ENCODE results near the gene CCDC70. TPM values are rescaled to one million over a fixed set of nuclear protein-coding genes. Genes with fewer than 3 reads are reported as not detected.
"Not testable (repeated sequence)": the region's sequence is repeated elsewhere in the genome, so short reads cannot be mapped to it uniquely, and the experiment has no call there.

Gene CCDC70
- total RNA-seq, 4 donors from 2014 or later: not detected

DNA sequence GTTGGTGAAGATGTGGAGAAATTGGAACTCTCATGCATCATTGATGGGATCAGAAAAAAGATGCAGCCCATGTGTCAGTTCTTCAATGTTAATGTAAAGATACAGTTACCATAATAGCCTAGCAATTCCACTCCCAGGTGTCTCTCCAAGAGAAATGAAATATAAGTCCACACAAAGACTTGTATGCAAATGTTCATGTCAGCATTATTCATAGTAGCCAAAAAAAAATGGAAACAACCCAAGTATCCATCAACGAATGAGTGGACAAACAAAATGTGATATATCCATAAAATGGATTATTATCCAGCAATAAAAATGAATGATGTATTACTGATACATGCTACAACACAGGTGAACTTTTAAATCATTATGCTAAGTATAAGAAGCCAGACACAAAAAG, 38.7 kb downstream of the CCDC70 start:
- no peaks in the 10 kb centered on the region for H3K4me1 ChIP-seq
- WGBS: 69% methylated on average over 1 of the region's 1 CpG
- no peak for DNase-seq (ENCODE audit: extremely low spot score)
- no peak overlapping the region for H3K27ac ChIP-seq (replicated peaks in 1 of 4)
- no peaks in the 10 kb centered on the region for H3K27me3 ChIP-seq
- H3K9me3 ChIP-seq: no peaks in the 10 kb centered on the region
- intact Hi-C loops (cut with DNase I): no loop called here
- H3K4me3 ChIP-seq: no peak overlapping the region
- no peaks in the 10 kb centered on the region for H3K36me3 ChIP-seq
- TF ChIP-seq EP300 (IDR thresholded peaks at IDR 0.05) (no peak), POLR2AphosphoS5 (IDR thresholded peaks at IDR 0.05) (no peak), POLR2A (IDR thresholded peaks at IDR 0.05; ENCODE audit: low read depth) (no peak)
- TF ChIP-seq, protein P1, sequence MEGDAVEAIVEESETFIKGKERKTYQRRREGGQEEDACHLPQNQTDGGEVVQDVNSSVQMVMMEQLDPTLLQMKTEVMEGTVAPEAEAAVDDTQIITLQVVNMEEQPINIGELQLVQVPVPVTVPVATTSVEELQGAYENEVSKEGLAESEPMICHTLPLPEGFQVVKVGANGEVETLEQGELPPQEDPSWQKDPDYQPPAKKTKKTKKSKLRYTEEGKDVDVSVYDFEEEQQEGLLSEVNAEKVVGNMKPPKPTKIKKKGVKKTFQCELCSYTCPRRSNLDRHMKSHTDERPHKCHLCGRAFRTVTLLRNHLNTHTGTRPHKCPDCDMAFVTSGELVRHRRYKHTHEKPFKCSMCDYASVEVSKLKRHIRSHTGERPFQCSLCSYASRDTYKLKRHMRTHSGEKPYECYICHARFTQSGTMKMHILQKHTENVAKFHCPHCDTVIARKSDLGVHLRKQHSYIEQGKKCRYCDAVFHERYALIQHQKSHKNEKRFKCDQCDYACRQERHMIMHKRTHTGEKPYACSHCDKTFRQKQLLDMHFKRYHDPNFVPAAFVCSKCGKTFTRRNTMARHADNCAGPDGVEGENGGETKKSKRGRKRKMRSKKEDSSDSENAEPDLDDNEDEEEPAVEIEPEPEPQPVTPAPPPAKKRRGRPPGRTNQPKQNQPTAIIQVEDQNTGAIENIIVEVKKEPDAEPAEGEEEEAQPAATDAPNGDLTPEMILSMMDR (IDR thresholded peaks at IDR 0.05): no peak

DNA sequence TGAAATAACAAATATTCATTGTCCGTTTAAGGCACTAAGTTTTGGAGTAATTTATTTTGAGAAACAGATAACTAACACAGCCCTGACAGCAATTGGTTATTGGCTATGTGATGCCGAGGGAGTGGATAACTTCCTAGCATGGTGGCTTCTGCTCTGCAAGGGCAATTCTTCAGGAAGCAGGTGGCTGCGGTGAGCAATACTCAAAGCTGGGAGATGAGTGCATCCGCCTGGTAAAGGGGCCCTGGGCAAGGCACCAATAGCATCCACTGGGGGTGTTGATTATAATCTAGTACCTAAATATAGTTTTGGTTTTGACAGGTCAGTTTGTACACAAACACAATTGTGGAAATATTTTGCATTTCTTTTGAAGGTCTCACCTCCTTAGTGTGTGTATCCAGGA, 41.0 kb downstream of the CCDC70 start:
- TF ChIP-seq POLR2AphosphoS5 (IDR thresholded peaks at IDR 0.05) (no peak), EP300 (IDR thresholded peaks at IDR 0.05) (no peak), POLR2A (IDR thresholded peaks at IDR 0.05; ENCODE audit: low read depth) (no peak)
- TF ChIP-seq, protein P1 (IDR thresholded peaks at IDR 0.05): no peak
- no peaks in the 10 kb centered on the region for H3K27me3 ChIP-seq
- no peaks in the 10 kb centered on the region for H3K9me3 ChIP-seq
- no peak overlapping the region for H3K27ac ChIP-seq (replicated peaks in 1 of 4)
- DNase-seq (ENCODE audit: extremely low spot score): no peak
- 87% methylated on average over 4 of the region's 4 CpGs for WGBS
- H3K4me3 ChIP-seq: no peak overlapping the region
- no peaks in the 10 kb centered on the region for H3K36me3 ChIP-seq
- H3K4me1 ChIP-seq: peaks cover 0 to 3% (median 0%) of the 10 kb centered on the region in 4 donors
- intact Hi-C loops (cut with DNase I): no loop called here

DNA sequence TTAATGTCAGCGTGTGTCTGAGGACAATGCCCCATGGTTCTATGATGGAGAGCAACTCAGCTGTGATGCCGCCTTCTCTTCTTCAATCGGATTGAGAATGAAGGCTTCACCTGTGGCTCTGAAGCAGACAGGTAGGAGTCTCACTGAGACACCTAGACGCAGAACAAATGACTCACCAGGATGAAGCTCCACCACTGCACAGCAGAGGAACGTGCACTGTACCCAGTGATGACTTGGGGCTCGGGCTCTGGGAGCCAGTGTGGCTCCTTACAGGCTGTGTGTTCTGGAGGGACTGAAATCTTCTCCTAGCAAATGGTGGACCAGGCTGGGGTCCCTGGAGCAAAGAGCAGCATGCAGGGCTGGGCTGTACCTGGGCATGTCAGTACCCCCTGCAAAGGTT, 44.0 kb downstream of the CCDC70 start:
- WGBS: 89% methylated on average over 6 of the region's 6 CpGs
- H3K4me1 ChIP-seq: peaks cover 0 to 3% (median 0%) of the 10 kb centered on the region in 4 donors
- H3K9me3 ChIP-seq: no peaks in the 10 kb centered on the region
- no peaks in the 10 kb centered on the region for H3K27me3 ChIP-seq
- intact Hi-C loops (cut with DNase I): no loop called here
- no peaks in the 10 kb centered on the region for H3K36me3 ChIP-seq
- DNase-seq (ENCODE audit: extremely low spot score): no peak
- TF ChIP-seq EP300 (IDR thresholded peaks at IDR 0.05) (no peak), POLR2A (IDR thresholded peaks at IDR 0.05; ENCODE audit: low read depth) (no peak), POLR2AphosphoS5 (IDR thresholded peaks at IDR 0.05) (no peak)
- TF ChIP-seq, protein P1 (IDR thresholded peaks at IDR 0.05): no peak
- no peak overlapping the region for H3K27ac ChIP-seq (replicated peaks in 1 of 4)
- no peak overlapping the region for H3K4me3 ChIP-seq

DNA sequence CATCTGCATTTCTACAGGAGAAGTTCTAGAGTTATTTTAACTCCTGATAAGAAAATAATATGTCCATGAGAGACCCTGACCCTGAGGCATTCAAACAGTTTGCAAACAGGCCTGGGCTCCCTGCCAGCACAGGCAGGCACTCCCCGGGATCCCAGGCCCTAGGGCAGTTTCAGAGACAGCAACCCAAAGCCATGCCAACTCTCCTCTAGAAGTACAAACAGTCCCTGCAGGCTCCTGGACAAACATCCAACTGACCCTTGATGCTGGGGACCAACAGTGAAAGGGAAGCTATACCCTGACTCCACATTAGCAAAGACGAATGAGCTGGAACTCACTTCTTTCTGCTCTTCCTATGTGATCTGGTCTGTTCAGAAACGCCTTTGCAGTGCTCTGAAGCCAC, 44.8 kb downstream of the CCDC70 start:
- Histone ChIP-seq H3K27ac (replicated peaks in 1 of 4) (no peak overlapping the region), H3K4me1 (peaks cover 0 to 3% (median 0%) of the 10 kb centered on the region in 4 donors), H3K4me3 (no peak overlapping the region), H3K9me3 (no peaks in the 10 kb centered on the region), H3K27me3 (no peaks in the 10 kb centered on the region), H3K36me3 (no peaks in the 10 kb centered on the region)
- intact Hi-C loops (cut with DNase I): no loop called here
- WGBS: 57% methylated on average over 3 of the region's 3 CpGs
- DNase-seq (ENCODE audit: extremely low spot score): no peak
- TF ChIP-seq, protein P1 (IDR thresholded peaks at IDR 0.05): no peak
- TF ChIP-seq EP300 (IDR thresholded peaks at IDR 0.05): no peak
- TF ChIP-seq POLR2A (IDR thresholded peaks at IDR 0.05; ENCODE audit: low read depth): no peak
- no peak for TF ChIP-seq POLR2AphosphoS5 (IDR thresholded peaks at IDR 0.05)

DNA sequence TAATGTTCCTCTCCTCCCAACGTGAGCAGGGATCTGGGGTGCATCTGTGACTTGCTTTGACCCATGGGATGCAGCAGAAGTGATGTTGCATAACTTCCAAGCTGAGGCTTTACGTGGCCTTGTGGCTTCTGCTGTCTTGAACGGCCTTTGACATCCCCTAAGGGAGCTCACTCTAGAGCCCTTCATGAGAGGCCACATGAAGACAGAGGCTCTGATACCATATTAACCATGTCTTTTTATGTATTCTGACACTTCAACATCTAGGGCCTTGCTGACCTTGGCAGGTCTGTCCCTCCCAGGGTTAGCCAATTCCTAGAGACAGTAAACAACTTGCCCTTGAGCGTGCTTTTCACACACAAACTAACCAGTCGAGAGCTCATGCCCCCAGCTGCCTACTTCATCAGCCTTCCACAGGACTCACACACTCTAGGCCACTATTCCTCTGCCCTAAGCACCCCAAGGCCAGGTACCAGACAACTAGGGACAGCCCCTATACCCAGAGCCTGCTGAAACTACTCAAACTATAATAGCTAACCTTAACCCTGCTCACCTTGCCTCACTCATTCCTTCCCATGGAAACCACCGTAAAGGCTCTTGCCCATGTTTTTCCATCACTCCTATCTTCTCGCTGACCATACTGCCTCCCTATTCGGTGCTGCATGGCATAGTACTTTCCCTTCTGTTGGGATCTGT, 45.4 kb downstream of the CCDC70 start:
- Histone ChIP-seq H3K36me3 (no peaks in the 10 kb centered on the region), H3K27me3 (no peaks in the 10 kb centered on the region), H3K4me1 (peaks cover 0 to 3% (median 0%) of the 10 kb centered on the region in 4 donors), H3K4me3 (no peak overlapping the region), H3K9me3 (no peaks in the 10 kb centered on the region), H3K27ac (replicated peaks in 1 of 4) (no peak overlapping the region)
- DNase-seq (ENCODE audit: extremely low spot score): no peak
- TF ChIP-seq EP300 (IDR thresholded peaks at IDR 0.05) (no peak), POLR2AphosphoS5 (IDR thresholded peaks at IDR 0.05) (no peak), POLR2A (IDR thresholded peaks at IDR 0.05; ENCODE audit: low read depth) (no peak)
- TF ChIP-seq, protein P1 (IDR thresholded peaks at IDR 0.05): no peak
- intact Hi-C loops (cut with DNase I): no loop called here
- WGBS: 84% methylated on average over 8 of the region's 8 CpGs

DNA sequence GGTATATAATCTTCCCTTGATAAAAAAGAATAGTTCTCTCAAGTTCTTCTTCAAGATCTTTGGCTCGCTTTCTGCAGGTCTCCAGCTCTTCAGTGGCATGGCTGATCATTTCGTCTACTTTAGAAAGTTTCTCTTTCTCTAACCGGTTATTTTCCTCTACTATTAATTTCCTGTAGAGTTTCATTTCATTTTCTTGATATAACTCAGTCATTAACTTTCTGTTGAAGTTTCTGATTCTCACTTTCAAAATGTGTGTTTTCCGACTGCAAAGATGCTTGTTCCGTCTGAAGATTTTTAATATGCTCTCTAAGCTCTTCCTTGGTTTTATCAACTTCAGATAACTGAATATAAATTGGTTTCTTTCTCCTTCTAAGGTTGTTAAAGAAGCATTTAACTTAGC, 47.5 kb downstream of the CCDC70 start:
- H3K4me3 ChIP-seq; H3K9me3 ChIP-seq; DNase-seq (ENCODE audit: extremely low spot score); H3K4me1 ChIP-seq; H3K36me3 ChIP-seq; H3K27ac ChIP-seq (replicated peaks in 1 of 4); intact Hi-C loops (cut with DNase I); H3K27me3 ChIP-seq: not testable (repeated sequence)
- WGBS: 94% methylated on average over 5 of the region's 5 CpGs
